GM19043 (cell line): ENCODE data around the gene SRSF3.
"Not testable (repeated sequence)": the region's sequence is repeated elsewhere in the genome, so short reads cannot be mapped to it uniquely, and the experiment has no call there.

Experiments used
- ATAC-seq: cut with Tn5 transposase; IDR thresholded peaks from one replicate; pipeline ENCODE4 v1.9.1; 2021; ENCODE audit warnings: low read depth; ENCODE audit not compliant: unreplicated experiment

The SRSF3 gene

GRCh38 chr6:36639171-36639808 is 45.1 kb downstream of the SRSF3 start:
- no peak for ATAC-seq

DNA sequence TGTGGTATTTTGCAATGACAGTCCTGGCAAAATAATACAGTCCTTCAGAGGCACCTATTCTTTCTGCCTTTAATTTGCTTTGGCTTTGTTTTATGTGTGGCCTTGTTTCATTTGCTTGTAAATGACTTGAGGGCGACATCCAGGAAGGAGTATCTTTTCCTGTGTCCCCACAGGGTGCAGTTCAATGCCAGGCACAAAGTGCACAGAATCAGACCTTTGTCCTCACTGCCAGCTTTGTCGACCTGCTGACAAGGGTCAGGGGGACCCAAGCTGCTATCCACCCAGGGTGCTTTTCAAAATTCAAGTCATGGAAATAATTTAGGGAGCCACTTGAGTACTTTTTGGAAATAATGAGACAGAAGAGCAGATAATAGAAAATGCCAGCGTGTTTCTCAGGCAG is 47.4 kb downstream of the SRSF3 start:
- no peak for ATAC-seq

- ATAC-seq, result no peak
These were observed 49.0 kb downstream of the SRSF3 start for GRCh38 chr6:36642913-36643817.

GRCh38 chr6:36643977-36644376 is 49.8 kb downstream of the SRSF3 start:
- ATAC-seq, result no peak

- ATAC-seq, result no peak
These were observed 54.9 kb downstream of the SRSF3 start for GRCh38 chr6:36649086-36649485.

GRCh38 chr6:36649701-36650484 is 55.7 kb downstream of the SRSF3 start:
- ATAC-seq, result no peak

- peak; percentile 71 for ATAC-seq
These were observed 56.8 kb downstream of the SRSF3 start for GRCh38 chr6:36650848-36651478.

GRCh38 chr6:36651659-36652379 is 57.7 kb downstream of the SRSF3 start:
- ATAC-seq, result no peak

- not testable (repeated sequence) for ATAC-seq
These were observed 60.3 kb downstream of the SRSF3 start for GRCh38 chr6:36654469-36654868.
